Mesothelial cell of epicardium (in vitro differentiated cells): ENCODE measurements around the gene CFAP99. TPM values are rescaled to one million over a fixed set of nuclear protein-coding genes. Genes with fewer than 3 reads are reported as not detected.
A peak's percentile ranks its signal among the peaks of the same experiment; 100 is the strongest.

Source experiments
- DNase-seq, 2 experiments: peaks; one replicate each; pipeline ENCODE4 v3.0.0; 2021; ENCODE audit warnings: low spot score in 2 of 2; ENCODE audit not compliant: unreplicated experiment in 2 of 2
- H3K27ac Mint-ChIP-seq: 2 replicates; pipeline ENCODE4 v1.8.0; 2021; ENCODE audit warnings: mixed read lengths
- H3K27me3 Mint-ChIP-seq: 2 replicates; pipeline ENCODE4 v1.8.0; 2021; ENCODE audit warnings: low read depth, mixed read lengths
- H3K36me3 Mint-ChIP-seq: 2 replicates; pipeline ENCODE4 v1.8.0; 2021; ENCODE audit warnings: mixed read lengths
- H3K4me1 Mint-ChIP-seq: 2 replicates; pipeline ENCODE4 v1.8.0; 2021; ENCODE audit warnings: mixed read lengths
- H3K4me3 Mint-ChIP-seq: 2 replicates; pipeline ENCODE4 v1.8.0; 2021; ENCODE audit warnings: mild to moderate bottlenecking, moderate library complexity, mixed read lengths
- H3K9me3 Mint-ChIP-seq: 2 replicates; pipeline ENCODE4 v1.8.0; 2021; ENCODE audit warnings: mixed read lengths
- CTCF ChIP-seq: fragments of 200-600 bp; sonication (generic); IDR thresholded peaks from one replicate; pipeline ENCODE4 v1.5.0; 2021; ENCODE audit warnings: antibody characterized with exemption; ENCODE audit not compliant: unreplicated experiment
- total RNA-seq: library from RNA; stranded (reverse); gene quantifications from 3 replicates; pipeline ENCODE4 v1.2.1, GENCODE V29; 2021

CFAP99 gene
- total RNA-seq, 1 donor from 2014 or later, result not detected

GRCh38 chr4:2468456-2469191, 49.9 kb downstream of the CFAP99 start, which contains the start of gene RNF4:
TSS of gene RNF4 (plus strand) at chr4:2469106. CDS start at chr4:2490494, 21,388 bp downstream.
- H3K27me3 Mint-ChIP-seq, result no peaks in the 10 kb centered on the region
- H3K9me3 Mint-ChIP-seq, result peaks cover 10% of the 10 kb centered on the region
- H3K27ac Mint-ChIP-seq, result peak within 1 kb of the TSS; percentile 98
- TF ChIP-seq CTCF, result no peak
- peak within 1 kb of the TSS; percentile 94 for H3K4me3 Mint-ChIP-seq
- DNase-seq, result peak; percentile 87 to 92
- H3K36me3 Mint-ChIP-seq, result peaks cover 21% of the 10 kb centered on the region
- H3K4me1 Mint-ChIP-seq, result peaks cover 33% of the 10 kb centered on the region

DNA sequence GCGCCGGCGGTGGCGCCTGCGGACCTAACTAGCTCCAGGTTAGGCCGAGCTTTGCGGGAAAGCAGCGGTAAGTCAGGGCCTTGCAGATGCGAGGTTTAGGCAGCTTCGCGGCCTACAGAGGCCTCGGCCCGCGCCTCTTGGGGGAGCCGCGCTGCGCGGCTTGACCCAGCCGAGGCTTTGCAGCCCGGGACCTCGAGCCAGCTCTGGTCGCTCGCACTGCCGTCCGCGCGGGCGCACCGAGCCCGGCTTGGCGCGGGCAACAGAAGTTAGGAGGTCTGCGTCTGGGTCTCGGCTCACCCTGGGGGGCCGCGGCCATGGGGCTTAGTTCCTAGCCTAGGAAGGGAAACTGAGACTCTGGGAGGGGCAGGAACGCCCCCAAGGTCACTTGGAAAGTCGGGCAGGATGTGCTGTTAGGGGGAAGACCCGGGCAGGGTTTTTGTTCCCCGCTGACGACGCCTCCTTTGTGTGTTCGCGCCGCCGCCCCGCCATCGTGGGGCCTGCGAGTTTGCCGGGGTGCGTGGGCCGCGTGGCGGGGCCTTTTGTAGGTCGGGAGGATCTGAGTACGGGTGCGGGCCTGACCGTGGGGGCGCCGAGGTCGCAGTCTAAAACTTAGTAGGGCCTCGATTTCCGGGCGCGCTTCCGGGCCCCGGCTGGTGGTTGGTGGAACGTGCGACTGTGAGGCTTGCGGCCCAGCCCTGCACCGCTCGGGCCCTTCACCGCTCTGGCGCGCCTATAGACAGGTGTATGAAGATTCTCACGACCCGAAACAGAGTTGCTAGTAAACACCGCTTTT, 50.6 kb downstream of the CFAP99 start:
- Mint-ChIP-seq H3K4me1 (peaks cover 33% of the 10 kb centered on the region), H3K27ac (peak overlapping the region; percentile 98), H3K36me3 (peaks cover 21% of the 10 kb centered on the region), H3K4me3 (peak overlapping the region; percentile 94), H3K27me3 (no peaks in the 10 kb centered on the region), H3K9me3 (peaks cover 10% of the 10 kb centered on the region)
- TF ChIP-seq CTCF, result no peak
- DNase-seq, result peak in 1 of 2 experiments; percentile 54

GRCh38 chr4:2470791-2471190, 52.0 kb downstream of the CFAP99 start:
- H3K4me1 Mint-ChIP-seq, result peaks cover 33% of the 10 kb centered on the region
- H3K27ac Mint-ChIP-seq, result peak overlapping the region; percentile 98
- peak overlapping the region; percentile 94 for H3K4me3 Mint-ChIP-seq
- peaks cover 24% of the 10 kb centered on the region for H3K36me3 Mint-ChIP-seq
- H3K9me3 Mint-ChIP-seq, result peaks cover 10% of the 10 kb centered on the region
- no peak for DNase-seq
- TF ChIP-seq CTCF, result no peak
- H3K27me3 Mint-ChIP-seq, result no peaks in the 10 kb centered on the region

DNA sequence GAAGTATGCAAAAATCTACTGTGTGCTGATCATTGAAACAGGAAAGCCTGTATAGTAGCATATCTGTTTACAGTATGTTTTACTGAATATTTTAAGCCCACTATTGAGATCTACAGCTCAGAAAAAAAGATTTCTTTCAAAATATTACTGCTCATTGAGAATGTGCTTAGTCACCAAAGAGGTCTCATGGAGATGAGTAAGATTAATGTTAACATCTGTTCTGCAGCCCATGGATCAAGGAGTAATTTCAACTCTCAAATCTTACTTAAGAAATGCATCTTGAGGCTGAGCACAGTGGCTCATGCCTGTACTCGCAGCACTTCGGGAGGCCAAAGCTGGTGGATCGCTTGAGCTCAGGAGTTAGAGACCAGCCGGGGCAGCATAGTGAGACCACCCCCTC, 53.4 kb downstream of the CFAP99 start:
- no peak overlapping the region for H3K27ac Mint-ChIP-seq
- H3K36me3 Mint-ChIP-seq, result peaks cover 28% of the 10 kb centered on the region
- H3K4me3 Mint-ChIP-seq, result no peak overlapping the region
- no peak for DNase-seq
- H3K9me3 Mint-ChIP-seq, result peaks cover 10% of the 10 kb centered on the region
- no peak for TF ChIP-seq CTCF
- no peaks in the 10 kb centered on the region for H3K27me3 Mint-ChIP-seq
- peaks cover 31% of the 10 kb centered on the region for H3K4me1 Mint-ChIP-seq

- TF ChIP-seq CTCF, result no peak
- Mint-ChIP-seq H3K36me3 (peaks cover 10% of the 10 kb centered on the region), H3K9me3 (no peaks in the 10 kb centered on the region), H3K27ac (peak overlapping the region; percentile 9), H3K27me3 (no peaks in the 10 kb centered on the region), H3K4me1 (peaks cover 39% of the 10 kb centered on the region), H3K4me3 (no peak overlapping the region)
- DNase-seq, result no peak
These were observed 59.5 kb downstream of the CFAP99 start for GRCh38 chr4:2478229-2478628.
